Ureter (tissue), 1 donor: ENCODE measurements around the gene CCDC91. TPM values are rescaled to one million over a fixed set of nuclear protein-coding genes. Genes with fewer than 3 reads are reported as not detected.
"Not testable (repeated sequence)": the region's sequence is repeated elsewhere in the genome, so short reads cannot be mapped to it uniquely, and the experiment has no call there.

Experiments used
- DNase-seq: peaks from one replicate; pipeline ENCODE4 v3.0.0-alpha.2; 2020; ENCODE audit warnings: low spot score
- total RNA-seq: library from RNA; stranded (reverse); gene quantifications from one replicate; pipeline ENCODE4 v1.2.4, GENCODE V29; 2023
- donor health status: DM: yes; HTN: yes; CAD: no.

Gene CCDC91
- total RNA-seq, 1 donor from 2014 or later, result 33.5 TPM

GRCh38 chr12:28457785-28458184 lies 267.5 kb downstream of the CCDC91 start:
- DNase-seq, result no peak

- no peak for DNase-seq
These were observed 269.2 kb downstream of the CCDC91 start for GRCh38 chr12:28459481-28459880.

- no peak for DNase-seq
These were observed 270.3 kb downstream of the CCDC91 start for GRCh38 chr12:28460420-28461130.

GRCh38 chr12:28463396-28463795 lies 273.1 kb downstream of the CCDC91 start:
- no peak for DNase-seq

GRCh38 chr12:28471762-28472161 lies 281.5 kb downstream of the CCDC91 start:
- DNase-seq, result not testable (repeated sequence)

GRCh38 chr12:28476206-28476605 lies 285.9 kb downstream of the CCDC91 start:
- DNase-seq, result not testable (repeated sequence)

GRCh38 chr12:28479097-28479496 lies 288.8 kb downstream of the CCDC91 start:
- DNase-seq, result not testable (repeated sequence)

GRCh38 chr12:28479683-28480082 lies 289.4 kb downstream of the CCDC91 start:
- DNase-seq, result no peak

- no peak for DNase-seq
These were observed 293.9 kb downstream of the CCDC91 start for GRCh38 chr12:28484156-28484555.

GRCh38 chr12:28486521-28486920 lies 296.3 kb downstream of the CCDC91 start:
- DNase-seq, result no peak

GRCh38 chr12:28489246-28489645 lies 299.0 kb downstream of the CCDC91 start:
- DNase-seq, result no peak

GRCh38 chr12:28497889-28498411 lies 307.7 kb downstream of the CCDC91 start:
- no peak for DNase-seq

GRCh38 chr12:28498850-28499249 lies 308.6 kb downstream of the CCDC91 start:
- DNase-seq, result no peak

GRCh38 chr12:28500373-28501024 lies 310.2 kb downstream of the CCDC91 start:
- DNase-seq, result no peak

GRCh38 chr12:28506271-28506670 lies 316.0 kb downstream of the CCDC91 start:
- no peak for DNase-seq

GRCh38 chr12:28507033-28507432 lies 316.8 kb downstream of the CCDC91 start:
- DNase-seq, result no peak

GRCh38 chr12:28507867-28508266 lies 317.6 kb downstream of the CCDC91 start:
- DNase-seq, result no peak

- no peak for DNase-seq
These were observed 322.1 kb downstream of the CCDC91 start for GRCh38 chr12:28512406-28512805.

GRCh38 chr12:28512876-28513275 lies 322.6 kb downstream of the CCDC91 start:
- no peak for DNase-seq

- DNase-seq, result no peak
These were observed 323.7 kb downstream of the CCDC91 start for GRCh38 chr12:28513983-28514382.

GRCh38 chr12:28517101-28517500 lies 326.8 kb downstream of the CCDC91 start:
- DNase-seq, result no peak

- DNase-seq, result no peak
These were observed 337.5 kb downstream of the CCDC91 start for GRCh38 chr12:28527631-28528249.

GRCh38 chr12:28535216-28535615 lies 345.0 kb downstream of the CCDC91 start:
- no peak for DNase-seq
